HTR-8/SVneo (cell line): Measurements from ENCODE around the gene RBM20.

Experiments
- DNase-seq: peaks from one replicate; pipeline ENCODE4 v3.0.0; 2011; ENCODE audit warnings: low spot score, mixed read lengths; ENCODE audit not compliant: insufficient read length
- FAIRE-seq: peaks from 2 replicates; lab custom pipeline; 2011; peaks lifted over from hg19 to GRCh38; lab: Jason Lieb, UNC

RBM20 gene

GRCh38 chr10:110668443-110668842 lies 24.3 kb downstream of the RBM20 start:
- no peak for DNase-seq
- FAIRE-seq, result no peak

- FAIRE-seq (no peak), DNase-seq (no peak)
Measured at GRCh38 chr10:110670335-110670734, 26.2 kb downstream of the RBM20 start.

DNA sequence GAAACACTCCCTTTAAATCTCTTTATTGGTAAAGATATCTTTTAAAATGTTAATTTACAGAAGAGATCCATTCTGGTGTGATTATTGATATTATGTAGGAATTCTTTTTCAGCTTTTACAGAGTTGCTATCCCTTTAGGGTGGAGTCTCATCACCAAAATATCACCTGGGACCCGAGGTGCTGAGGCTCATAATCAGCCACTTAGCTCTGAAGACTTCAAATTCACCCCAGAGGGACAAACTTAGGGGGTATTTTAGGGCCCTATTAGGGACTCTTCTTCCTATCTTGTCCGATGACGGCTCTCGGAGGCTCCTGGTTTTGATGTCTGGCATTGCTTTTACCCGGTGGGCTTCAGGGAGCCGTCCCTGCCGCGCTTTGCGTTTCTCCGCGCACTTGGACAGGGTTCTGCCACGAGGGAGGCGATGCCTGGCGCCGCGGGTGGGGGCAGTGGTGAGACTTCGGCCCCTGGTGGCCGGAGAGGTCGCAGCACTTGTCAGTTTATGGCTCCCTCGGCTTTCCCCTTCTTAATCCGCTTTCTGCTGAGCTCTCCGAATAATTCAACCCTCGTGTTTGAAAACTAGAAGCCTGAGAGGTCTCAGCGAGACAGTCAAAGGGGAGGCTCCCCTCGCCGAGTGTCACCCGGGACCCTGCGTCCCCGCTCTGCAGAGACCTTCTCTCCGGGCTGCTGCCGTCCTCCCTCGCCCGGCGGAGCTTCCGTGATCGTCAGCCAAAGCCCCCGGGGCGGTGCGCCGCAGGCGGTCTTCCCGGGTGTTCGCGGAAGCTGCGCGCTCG lies 27.8 kb downstream of the RBM20 start:
- FAIRE-seq (peak; percentile 26), DNase-seq (peak; percentile 74)

GRCh38 chr10:110672580-110672919 lies 28.4 kb downstream of the RBM20 start:
- FAIRE-seq, result no peak
- DNase-seq, result no peak

DNA sequence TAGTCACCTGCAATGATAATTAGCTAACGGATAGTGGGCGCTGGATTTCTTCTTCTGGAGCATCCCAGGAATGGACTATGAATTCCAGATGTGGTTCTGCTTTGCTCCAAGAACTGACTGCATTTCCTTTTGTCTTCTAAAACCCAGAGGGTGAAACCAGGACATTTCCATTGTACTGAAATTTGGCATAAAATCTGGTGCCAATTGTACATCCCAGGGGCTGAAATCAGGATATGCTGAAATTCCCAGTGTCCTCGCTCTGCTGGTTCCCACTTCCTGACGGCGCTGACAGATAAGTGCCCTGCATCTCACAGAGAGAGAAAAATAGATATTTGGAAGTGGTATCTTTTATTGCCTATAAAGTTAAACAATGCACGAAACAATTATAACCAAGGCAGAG lies 31.9 kb downstream of the RBM20 start:
- FAIRE-seq, result no peak

DNA sequence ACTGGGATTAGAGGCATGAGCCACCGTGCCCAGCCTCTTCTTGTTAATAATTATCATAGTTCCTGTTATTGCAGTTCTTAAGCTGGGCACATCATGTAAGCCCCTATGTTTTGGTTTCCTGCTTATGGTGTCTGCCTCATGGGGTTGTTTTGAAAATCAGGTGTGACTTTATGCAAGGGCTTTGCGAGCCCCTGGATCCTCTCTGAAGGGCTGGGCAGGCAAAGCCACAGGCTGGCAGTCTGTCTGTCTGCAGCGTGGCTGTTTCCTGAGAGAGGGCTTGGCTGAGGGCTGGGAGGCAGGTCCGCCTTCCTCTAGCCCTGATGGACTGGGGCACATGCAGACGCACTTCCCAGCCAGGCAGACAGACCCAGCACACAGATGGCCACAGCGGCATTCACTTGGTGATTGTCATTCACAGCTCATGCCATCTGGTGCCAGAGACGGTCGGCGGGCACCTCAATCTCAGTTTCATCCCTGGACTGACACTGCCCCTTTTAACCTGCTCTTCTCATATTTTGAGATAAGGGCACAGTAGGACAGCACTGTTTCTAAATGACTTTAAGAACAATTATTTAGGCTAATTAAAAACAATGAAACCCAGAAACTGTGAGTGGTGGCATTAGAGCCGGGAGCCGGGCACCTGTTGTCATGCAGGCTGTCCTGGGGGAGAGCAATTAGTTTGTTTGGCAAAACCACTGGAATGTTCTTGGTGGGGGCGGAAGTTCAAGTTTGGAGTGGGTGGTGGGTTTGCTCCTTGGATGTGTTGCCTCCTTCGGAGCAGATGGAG lies 35.5 kb downstream of the RBM20 start:
- DNase-seq (no peak), FAIRE-seq (no peak)

More for the DNA sequence above, 31.9 kb downstream of the RBM20 start:
- no peak for DNase-seq

- FAIRE-seq, result no peak
- no peak for DNase-seq
Measured at GRCh38 chr10:110680273-110681020, 36.3 kb downstream of the RBM20 start.

- peak; percentile 44 for DNase-seq
- FAIRE-seq, result no peak
Measured at GRCh38 chr10:110681023-110681681, 37.0 kb downstream of the RBM20 start.

GRCh38 chr10:110682348-110682747 lies 38.2 kb downstream of the RBM20 start:
- FAIRE-seq (no peak), DNase-seq (no peak)

DNA sequence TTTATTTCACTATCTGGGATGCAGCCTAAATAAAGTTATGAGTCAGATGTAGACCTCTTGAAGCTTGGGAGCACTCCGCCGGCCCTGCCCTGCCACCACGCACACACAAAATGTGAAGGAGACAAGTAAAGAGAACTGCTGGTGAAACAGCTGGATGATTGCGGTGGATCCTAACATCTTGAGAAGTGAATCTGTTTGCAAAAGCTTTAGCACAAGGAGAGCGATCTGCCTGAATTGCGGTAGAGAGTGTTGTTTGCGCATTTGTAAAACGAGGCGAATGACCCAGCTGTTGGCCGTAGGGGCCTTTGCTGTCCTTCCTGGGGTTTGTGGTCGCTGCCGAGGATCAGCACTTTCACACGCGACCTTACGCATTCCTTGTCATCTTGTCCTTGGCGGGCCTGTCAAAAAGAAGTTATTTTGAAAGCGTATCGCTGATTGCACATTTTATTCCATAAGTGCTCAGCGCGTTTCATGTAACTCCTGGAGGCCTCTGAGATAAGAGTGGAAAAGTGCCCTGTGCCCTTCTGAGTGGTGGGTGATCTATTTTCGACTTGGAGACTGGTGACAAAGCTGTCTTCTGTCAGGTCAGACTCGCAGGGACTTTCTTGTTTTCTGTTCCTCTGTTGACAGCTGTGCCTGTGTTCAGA lies 40.8 kb downstream of the RBM20 start:
- no peak for DNase-seq
- FAIRE-seq, result no peak

GRCh38 chr10:110686047-110686446 lies 41.9 kb downstream of the RBM20 start:
- FAIRE-seq (no peak), DNase-seq (no peak)

DNA sequence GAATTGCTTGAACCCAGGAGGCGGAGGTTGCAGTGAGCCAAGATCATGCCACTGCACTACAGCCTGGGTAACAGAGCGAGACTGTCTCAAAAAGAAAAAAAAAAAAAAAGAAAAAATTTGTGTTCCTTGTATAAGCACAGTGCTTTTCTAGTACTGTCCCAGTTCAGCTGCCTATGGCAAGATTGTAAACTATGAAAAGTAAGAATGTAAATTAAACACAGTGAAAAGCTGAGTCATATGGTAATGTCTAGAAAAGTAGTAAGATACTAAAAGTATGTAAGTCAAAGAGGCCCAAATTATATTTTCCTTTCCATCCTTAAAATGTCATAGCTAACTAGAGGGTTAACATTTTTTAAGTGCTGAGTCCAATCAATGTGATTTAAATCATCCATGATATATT lies 42.8 kb downstream of the RBM20 start:
- FAIRE-seq (no peak), DNase-seq (no peak)

DNA sequence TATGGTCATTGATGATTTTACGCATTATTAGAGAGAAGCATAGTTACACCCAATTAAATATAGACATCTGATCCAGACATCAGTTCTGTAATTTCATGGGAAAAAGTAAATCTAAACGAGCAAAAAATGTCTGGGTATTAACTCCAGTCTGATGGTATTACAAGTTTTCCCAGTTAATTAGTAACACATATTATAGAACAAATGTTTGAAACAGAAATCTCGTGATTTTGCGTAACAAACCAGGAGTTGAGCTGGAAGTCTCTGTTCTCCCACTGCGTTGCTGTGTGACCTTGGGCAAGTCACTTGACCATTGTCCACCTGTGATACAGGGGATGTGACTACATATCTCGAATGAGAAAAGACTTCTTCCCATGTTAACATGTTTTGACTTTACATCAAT lies 43.3 kb downstream of the RBM20 start:
- no peak for DNase-seq
- no peak for FAIRE-seq

- FAIRE-seq (no peak), DNase-seq (no peak)
Measured at GRCh38 chr10:110691139-110691538, 47.0 kb downstream of the RBM20 start.

- no peak for FAIRE-seq
- DNase-seq, result no peak
Measured at GRCh38 chr10:110694263-110694662, 50.1 kb downstream of the RBM20 start.

- FAIRE-seq, result no peak
- DNase-seq, result no peak
Measured at GRCh38 chr10:110694820-110695538, 50.8 kb downstream of the RBM20 start.

GRCh38 chr10:110695539-110695886 lies 51.4 kb downstream of the RBM20 start:
- FAIRE-seq (no peak), DNase-seq (no peak)

- no peak for DNase-seq
- no peak for FAIRE-seq
Measured at GRCh38 chr10:110696436-110696835, 52.3 kb downstream of the RBM20 start.

GRCh38 chr10:110698340-110698739 lies 54.2 kb downstream of the RBM20 start:
- FAIRE-seq (no peak), DNase-seq (no peak)
